Measurements from ENCODE around the gene ERCC6L2.

The ERCC6L2 gene

GRCh38 chr9:95864852-95865580 is 10.5 kb upstream of the ERCC6L2 start:
- DNase-seq (ENCODE audit: insufficient read length, low spot score): no peak
- TF ChIP-seq, protein P1, sequence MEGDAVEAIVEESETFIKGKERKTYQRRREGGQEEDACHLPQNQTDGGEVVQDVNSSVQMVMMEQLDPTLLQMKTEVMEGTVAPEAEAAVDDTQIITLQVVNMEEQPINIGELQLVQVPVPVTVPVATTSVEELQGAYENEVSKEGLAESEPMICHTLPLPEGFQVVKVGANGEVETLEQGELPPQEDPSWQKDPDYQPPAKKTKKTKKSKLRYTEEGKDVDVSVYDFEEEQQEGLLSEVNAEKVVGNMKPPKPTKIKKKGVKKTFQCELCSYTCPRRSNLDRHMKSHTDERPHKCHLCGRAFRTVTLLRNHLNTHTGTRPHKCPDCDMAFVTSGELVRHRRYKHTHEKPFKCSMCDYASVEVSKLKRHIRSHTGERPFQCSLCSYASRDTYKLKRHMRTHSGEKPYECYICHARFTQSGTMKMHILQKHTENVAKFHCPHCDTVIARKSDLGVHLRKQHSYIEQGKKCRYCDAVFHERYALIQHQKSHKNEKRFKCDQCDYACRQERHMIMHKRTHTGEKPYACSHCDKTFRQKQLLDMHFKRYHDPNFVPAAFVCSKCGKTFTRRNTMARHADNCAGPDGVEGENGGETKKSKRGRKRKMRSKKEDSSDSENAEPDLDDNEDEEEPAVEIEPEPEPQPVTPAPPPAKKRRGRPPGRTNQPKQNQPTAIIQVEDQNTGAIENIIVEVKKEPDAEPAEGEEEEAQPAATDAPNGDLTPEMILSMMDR (IDR thresholded peaks at IDR 0.05; ENCODE audit: insufficient read depth, missing control alignments): no peak
- no peak for FAIRE-seq

DNA sequence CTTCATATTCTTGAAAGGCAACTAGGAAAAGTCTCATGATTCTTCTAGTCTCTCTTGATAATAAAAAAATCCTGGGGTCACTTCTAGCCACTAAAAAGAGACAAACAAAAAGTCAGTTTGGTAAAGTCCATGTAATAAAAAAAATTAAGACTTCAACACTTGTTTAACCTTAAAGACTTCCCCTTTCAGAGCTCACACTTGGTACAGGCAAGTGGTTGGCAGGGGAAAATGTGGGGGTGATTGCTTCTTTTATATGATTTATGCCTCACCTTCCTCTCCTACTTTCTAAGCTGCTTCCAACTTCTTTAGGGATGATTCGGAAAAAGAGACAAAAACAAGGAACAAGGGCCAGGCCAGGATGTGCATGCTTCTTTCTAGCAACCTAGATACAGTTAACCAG is 5.1 kb upstream of the ERCC6L2 start:
- DNase-seq (ENCODE audit: insufficient read length, low spot score) (no peak), FAIRE-seq (no peak)
- TF ChIP-seq, protein P1 (IDR thresholded peaks at IDR 0.05; ENCODE audit: insufficient read depth, missing control alignments): no peak

DNA sequence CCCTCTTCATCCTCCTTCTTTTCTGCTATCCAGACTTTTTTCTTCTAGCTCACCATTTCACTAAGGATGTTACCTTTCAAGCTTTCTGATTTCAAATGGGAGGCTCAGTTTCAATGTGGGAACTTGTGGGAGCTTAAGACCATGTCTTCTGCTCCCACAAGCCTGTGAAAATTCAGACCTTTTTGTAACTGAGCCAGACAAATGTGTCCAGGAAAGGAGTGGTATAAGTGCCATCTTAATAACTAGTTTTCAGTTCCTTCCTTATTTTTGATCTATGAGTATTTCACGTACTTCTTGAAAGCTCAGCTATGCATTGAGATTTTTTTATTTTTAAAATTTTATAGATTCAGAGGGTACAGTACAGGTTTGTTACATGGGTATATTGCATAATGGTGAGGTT is 4.6 kb upstream of the ERCC6L2 start:
- TF ChIP-seq, protein P1 (IDR thresholded peaks at IDR 0.05; ENCODE audit: insufficient read depth, missing control alignments): no peak
- FAIRE-seq (no peak), DNase-seq (ENCODE audit: insufficient read length, low spot score) (no peak)

GRCh38 chr9:95874303-95874988 is 1.0 kb upstream of the ERCC6L2 start:
- TF ChIP-seq, protein P1 (IDR thresholded peaks at IDR 0.05; ENCODE audit: insufficient read depth, missing control alignments): no peak
- DNase-seq (ENCODE audit: insufficient read length, low spot score): no peak
- FAIRE-seq: no peak

- FAIRE-seq (no peak), DNase-seq (ENCODE audit: insufficient read length, low spot score) (no peak)
- TF ChIP-seq, protein P1 (IDR thresholded peaks at IDR 0.05; ENCODE audit: insufficient read depth, missing control alignments): no peak
Observed at GRCh38 chr9:95874989-95875304, 544 bp upstream of the ERCC6L2 start.

DNA sequence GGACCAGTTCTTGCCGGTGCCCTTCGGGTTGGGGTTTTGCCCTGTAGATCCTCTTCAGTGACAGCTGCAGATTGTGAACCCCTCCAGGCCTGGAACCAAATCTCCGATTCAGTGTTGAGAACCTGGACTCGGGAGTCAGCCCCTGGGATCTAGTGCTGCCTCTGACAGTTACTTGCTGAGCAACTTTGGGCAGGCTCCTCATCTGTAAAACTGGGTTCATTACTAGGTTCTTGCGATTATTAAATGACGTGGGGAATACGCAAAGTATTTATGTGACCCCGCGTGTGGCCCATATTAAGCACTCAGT is 600 bp downstream of the ERCC6L2 start:
- DNase-seq (ENCODE audit: insufficient read length, low spot score): no peak
- no peak for FAIRE-seq
- TF ChIP-seq, protein P1 (IDR thresholded peaks at IDR 0.05; ENCODE audit: insufficient read depth, missing control alignments): no peak

- no peak for DNase-seq (ENCODE audit: insufficient read length, low spot score)
- FAIRE-seq: no peak
Observed at GRCh38 chr9:95876595-95876994, 1.1 kb downstream of the ERCC6L2 start.

More at GRCh38 chr9:95876595-95876994, 1.1 kb downstream of the ERCC6L2 start:
- TF ChIP-seq, protein P1 (IDR thresholded peaks at IDR 0.05; ENCODE audit: insufficient read depth, missing control alignments): no peak
